ENCODE results near the gene ZNF512B.

DNA sequence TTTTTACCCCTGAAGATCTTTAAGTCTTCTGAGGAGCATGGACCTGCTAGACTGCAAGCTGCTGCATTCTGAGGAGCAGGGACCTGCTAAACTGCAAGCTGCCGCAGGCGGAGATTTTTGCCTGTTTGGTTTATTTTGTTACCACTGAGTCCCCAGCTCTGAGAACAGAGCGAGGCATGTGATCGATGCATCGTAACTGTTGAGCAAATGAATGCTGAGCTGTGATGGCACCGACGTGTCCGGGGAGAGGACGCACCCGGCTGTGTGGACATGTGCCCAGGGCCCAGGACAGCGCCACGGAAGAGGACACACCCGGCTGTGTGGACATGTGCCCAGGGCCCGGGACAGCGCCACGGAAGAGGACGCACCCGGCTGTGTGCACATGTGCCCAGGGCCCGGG, 50.6 kb downstream of the ZNF512B start:
- TF ChIP-seq, protein P1, sequence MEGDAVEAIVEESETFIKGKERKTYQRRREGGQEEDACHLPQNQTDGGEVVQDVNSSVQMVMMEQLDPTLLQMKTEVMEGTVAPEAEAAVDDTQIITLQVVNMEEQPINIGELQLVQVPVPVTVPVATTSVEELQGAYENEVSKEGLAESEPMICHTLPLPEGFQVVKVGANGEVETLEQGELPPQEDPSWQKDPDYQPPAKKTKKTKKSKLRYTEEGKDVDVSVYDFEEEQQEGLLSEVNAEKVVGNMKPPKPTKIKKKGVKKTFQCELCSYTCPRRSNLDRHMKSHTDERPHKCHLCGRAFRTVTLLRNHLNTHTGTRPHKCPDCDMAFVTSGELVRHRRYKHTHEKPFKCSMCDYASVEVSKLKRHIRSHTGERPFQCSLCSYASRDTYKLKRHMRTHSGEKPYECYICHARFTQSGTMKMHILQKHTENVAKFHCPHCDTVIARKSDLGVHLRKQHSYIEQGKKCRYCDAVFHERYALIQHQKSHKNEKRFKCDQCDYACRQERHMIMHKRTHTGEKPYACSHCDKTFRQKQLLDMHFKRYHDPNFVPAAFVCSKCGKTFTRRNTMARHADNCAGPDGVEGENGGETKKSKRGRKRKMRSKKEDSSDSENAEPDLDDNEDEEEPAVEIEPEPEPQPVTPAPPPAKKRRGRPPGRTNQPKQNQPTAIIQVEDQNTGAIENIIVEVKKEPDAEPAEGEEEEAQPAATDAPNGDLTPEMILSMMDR (IDR thresholded peaks at IDR 0.05) = no peak
- TF ChIP-seq POLR2A (IDR thresholded peaks at IDR 0.05) = no peak

All from vagina (tissue), 2 donors.